ENCODE measurements around the gene SLC26A1. TPM values are rescaled to one million over a fixed set of nuclear protein-coding genes. Genes with fewer than 3 reads are reported as not detected.

The SLC26A1 gene
- total RNA-seq, 2 donors from 2014 or later, result 1.6 TPM

- no peaks in the 10 kb centered on the region for H3K27me3 ChIP-seq
- H3K27ac ChIP-seq, result no peak overlapping the region
- no peak for TF ChIP-seq POLR2A (IDR thresholded peaks at IDR 0.05)
- TF ChIP-seq CTCF (IDR thresholded peaks at IDR 0.05), result no peak
- no peaks in the 10 kb centered on the region for H3K36me3 ChIP-seq (replicated peaks in 1 of 2; ENCODE audit: insufficient read depth in 1 of 2, low read depth in 2 of 2)
- DNase-seq (no peak), ATAC-seq (no peak)
- no peak overlapping the region for H3K4me3 ChIP-seq
- peaks cover 26% of the 10 kb centered on the region for H3K4me1 ChIP-seq
- 90 to 92% methylated on average over 9 to 10 of the region's 15 CpGs for WGBS, 2 donors
- no peaks in the 10 kb centered on the region for H3K9me3 ChIP-seq
- intact Hi-C loops (cut with DNase I), result no loop called here
Observed at GRCh38 chr4:1036095-1036494, 42.9 kb upstream of the SLC26A1 start.

GRCh38 chr4:1035510-1035909, 42.3 kb upstream of the SLC26A1 start:
- Histone ChIP-seq H3K27me3 (no peaks in the 10 kb centered on the region), H3K36me3 (replicated peaks in 1 of 2; ENCODE audit: insufficient read depth in 1 of 2, low read depth in 2 of 2) (no peaks in the 10 kb centered on the region), H3K9me3 (no peaks in the 10 kb centered on the region), H3K4me3 (no peak overlapping the region), H3K27ac (peak overlapping the region in 1 of 4 donors; percentile 25), H3K4me1 (peaks cover 30% of the 10 kb centered on the region)
- WGBS, 2 donors, result 53 to 63% methylated on average over 6 to 11 of the region's 26 CpGs
- ATAC-seq (peak; percentile 71), DNase-seq (peak; percentile 45 to 68 (median 54))
- intact Hi-C loops (cut with DNase I), result no loop called here
- TF ChIP-seq CTCF (IDR thresholded peaks at IDR 0.05), result peak in 4 of 7 experiments; percentile 18 to 30 (median 18)
- TF ChIP-seq POLR2A (IDR thresholded peaks at IDR 0.05), result no peak

GRCh38 chr4:1033840-1034551, 40.8 kb upstream of the SLC26A1 start:
- Histone ChIP-seq H3K27me3 (no peaks in the 10 kb centered on the region), H3K9me3 (no peaks in the 10 kb centered on the region), H3K36me3 (replicated peaks in 1 of 2; ENCODE audit: insufficient read depth in 1 of 2, low read depth in 2 of 2) (no peaks in the 10 kb centered on the region), H3K4me1 (peaks cover 25% of the 10 kb centered on the region), H3K27ac (no peak overlapping the region), H3K4me3 (no peak overlapping the region)
- 74% methylated on average over 21 to 33 of the region's 35 CpGs for WGBS, 2 donors
- ATAC-seq (no peak), DNase-seq (no peak)
- intact Hi-C loops (cut with DNase I), result no loop called here
- TF ChIP-seq CTCF (IDR thresholded peaks at IDR 0.05) (no peak), POLR2A (IDR thresholded peaks at IDR 0.05) (no peak)

- intact Hi-C loops (cut with DNase I), result no loop called here
- H3K4me1 ChIP-seq, result peaks cover 23% of the 10 kb centered on the region
- 74% methylated on average over 10 of the region's 10 CpGs; no CpG with 5 or more reads in 1 of the 2 donors for WGBS, 2 donors
- no peak for ATAC-seq
- no peak overlapping the region for H3K4me3 ChIP-seq
- TF ChIP-seq POLR2A (IDR thresholded peaks at IDR 0.05) (no peak), CTCF (IDR thresholded peaks at IDR 0.05) (no peak)
- no peak for DNase-seq
- no peaks in the 10 kb centered on the region for H3K27me3 ChIP-seq
- no peaks in the 10 kb centered on the region for H3K9me3 ChIP-seq
- H3K36me3 ChIP-seq (replicated peaks in 1 of 2; ENCODE audit: insufficient read depth in 1 of 2, low read depth in 2 of 2), result no peaks in the 10 kb centered on the region
- H3K27ac ChIP-seq, result no peak overlapping the region
Observed at GRCh38 chr4:1032861-1033260, 39.7 kb upstream of the SLC26A1 start.

Data from body of pancreas (tissue), 4 donors.